SK-N-SH (cell line): ENCODE measurements around the gene CDK3. TPM values are rescaled to one million over a fixed set of nuclear protein-coding genes. Genes with fewer than 3 reads are reported as not detected.

Source experiments
- CTCF ChIA-PET: fragments of 300-600, 350-600 bp; formaldehyde crosslinking; extraction: SDS; loops from one replicate; lab custom pipeline; 2021; lab: Yijun Ruan, JAX
- POLR2A ChIA-PET: fragments of 350-600 bp; sonication (Branson Sonifier 250); formaldehyde crosslinking; extraction: SDS; loops from one replicate; lab custom pipeline; 2020; ENCODE audit warnings: antibody characterized with exemption, inconsistent platforms; lab: Yijun Ruan, JAX
- DNase-seq: peaks from one replicate; pipeline ENCODE4 v3.0.0; 2012
- H2AFZ ChIP-seq: fragments of 200-600 bp; sonication (generic); 2 replicates; pipeline ENCODE4 v1.8.1; 2016; ENCODE audit warnings: antibody characterized with exemption, mild to moderate bottlenecking, low read depth
- H3F3A ChIP-seq: fragments of 200-600 bp; sonication (generic); replicated peaks from 2 replicates; pipeline ENCODE3; 2016; ENCODE audit warnings: antibody characterized with exemption, mild to moderate bottlenecking; ENCODE audit not compliant: insufficient read depth
- H3K27ac ChIP-seq, 2 experiments: fragments of 200-500 bp in 1 of 2; fragments of 200-600 bp in 1 of 2; sonication (Bioruptor generic) in 1 of 2; sonication (generic), shearing (Covaris generic) in 1 of 2; 2 replicates each; pipeline versions ENCODE4 v1.5.1 to v1.6.1; 2014 to 2016; ENCODE audit warnings: low read depth in 2 of 2, inconsistent platforms in 1 of 2, low read length in 1 of 2, mild to moderate bottlenecking in 1 of 2, mixed read lengths in 1 of 2
- H3K27me3 ChIP-seq: fragments of 200-600 bp; sonication (generic), shearing (Covaris generic); 2 replicates; pipeline ENCODE4 v1.6.1; 2016; ENCODE audit warnings: mixed run types; ENCODE audit not compliant: insufficient read depth
- H3K36me3 ChIP-seq, 2 experiments: fragments of 200-500 bp in 1 of 2; fragments of 200-600 bp in 1 of 2; sonication (Bioruptor generic) in 1 of 2; sonication (generic) in 1 of 2; replicated peaks in 1 of 2; 2 replicates each; pipeline versions ENCODE3 to v1.5.1; 2014 to 2016; ENCODE audit warnings: low read length in 1 of 2, mild to moderate bottlenecking in 1 of 2; ENCODE audit not compliant: insufficient read depth in 2 of 2, control insufficient read depth in 1 of 2
- H3K4me1 ChIP-seq, 2 experiments: fragments of 200-500 bp in 1 of 2; fragments of 200-600 bp in 1 of 2; sonication (Bioruptor generic) in 1 of 2; sonication (generic), shearing (Covaris generic) in 1 of 2; 2 replicates each; pipeline versions ENCODE4 v1.5.1 to v1.6.1; 2014 to 2016; ENCODE audit warnings: low read depth in 1 of 2, low read length in 1 of 2, mixed run types in 1 of 2; ENCODE audit not compliant: insufficient read depth in 2 of 2, control insufficient read depth in 1 of 2
- H3K4me2 ChIP-seq: fragments of 200-600 bp; sonication (generic), shearing (Covaris generic); 2 replicates; pipeline ENCODE4 v1.6.1; 2017; ENCODE audit warnings: mixed run types
- H3K4me3 ChIP-seq, 2 experiments: fragments of 200-500 bp in 1 of 2; fragments of 200-600 bp in 1 of 2; sonication (Bioruptor generic) in 1 of 2; sonication (generic), shearing (Covaris generic) in 1 of 2; 2 replicates each; pipeline versions ENCODE4 v1.5.1 to v1.8.1; 2014 to 2016; ENCODE audit warnings: low read depth in 2 of 2, inconsistent platforms in 1 of 2, low read length in 1 of 2, mild to moderate bottlenecking in 1 of 2, mixed read lengths in 1 of 2, moderate library complexity in 1 of 2
- H3K79me2 ChIP-seq: fragments of 200-600 bp; sonication (generic); 2 replicates; pipeline ENCODE4 v1.8.1; 2017; ENCODE audit warnings: mild to moderate bottlenecking; ENCODE audit not compliant: insufficient read depth
- H3K9ac ChIP-seq: fragments of 200-600 bp; sonication (generic); 2 replicates; pipeline ENCODE4 v1.6.1; 2017; ENCODE audit warnings: mixed run types
- H3K9me2 ChIP-seq: fragments of 200-600 bp; sonication (generic); 2 replicates; pipeline ENCODE4 v1.6.1; 2017; ENCODE audit warnings: mixed run types
- H3K9me3 ChIP-seq: fragments of 200-600 bp; sonication (generic); 2 replicates; pipeline ENCODE4 v1.6.1; 2017; ENCODE audit warnings: mixed run types, mild to moderate bottlenecking, moderate library complexity
- H4K20me1 ChIP-seq: fragments of 200-600 bp; sonication (generic); 2 replicates; pipeline ENCODE4 v1.6.1; 2017; ENCODE audit warnings: mild to moderate bottlenecking, mixed run types; ENCODE audit not compliant: insufficient read depth
- CTCF ChIP-seq: fragments of 200-600 bp; sonication (generic); IDR thresholded peaks from 2 replicates; pipeline ENCODE4 v1.6.1; 2017; ENCODE audit warnings: antibody characterized with exemption, mild to moderate bottlenecking, moderate library complexity
- EP300 ChIP-seq, 2 experiments: IDR thresholded peaks; 2 replicates each; pipeline versions ENCODE4 v1.4.0 to v1.6.1; 2012; ENCODE audit warnings: borderline replicate concordance in 1 of 2, low read depth in 1 of 2, low read length in 1 of 2
- FOXJ3 ChIP-seq: sonication (generic); formaldehyde crosslinking; IDR thresholded peaks from 2 replicates; pipeline ENCODE4 v1.5.1; 2020; ENCODE audit warnings: mild to moderate bottlenecking, missing genetic modification reagents
- MAX ChIP-seq: IDR thresholded peaks from 2 replicates; pipeline ENCODE4 v1.4.0; 2012; ENCODE audit warnings: low read depth
- RAD21 ChIP-seq: IDR thresholded peaks from 2 replicates; pipeline ENCODE4 v1.6.1; 2012; ENCODE audit warnings: mild to moderate bottlenecking, low read length
- SMC3 ChIP-seq: IDR thresholded peaks from 2 replicates; pipeline ENCODE4 v1.6.1; 2012; ENCODE audit warnings: low read depth, low read length, improper control_type of control experiment
- TEAD4 ChIP-seq: IDR thresholded peaks from 2 replicates; pipeline ENCODE4 v1.4.0; 2012; ENCODE audit warnings: mild to moderate bottlenecking, borderline replicate concordance; ENCODE audit not compliant: insufficient read depth
- WGBS: methylation state at CpG from one replicate; pipeline ENCODE4 v1.1.6; 2017; ENCODE audit warnings: low lambda C conversion rate; 5-methylcytosine and 5-hydroxymethylcytosine counted together
- polyA plus RNA-seq, 3 experiments: library from polyadenylated mRNA; depleted of rRNA; stranded (reverse); fragments of >200 nt; gene quantifications; 2 replicates each; pipeline ENCODE4 v1.2.3, GENCODE V29; 2012
- TF ChIP-seq, protein P1 (sequence below): fragments of 150-350 bp; IDR thresholded peaks from 2 replicates; pipeline ENCODE4 v1.6.1; 2017; ENCODE audit warnings: antibody characterized with exemption, low read length, low read depth, borderline replicate concordance
- TF ChIP-seq, protein P2 (sequence below): fragments of 150-350 bp; IDR thresholded peaks from 2 replicates; pipeline ENCODE4 v1.6.1; 2016; ENCODE audit warnings: mild to moderate bottlenecking, low read depth, low read length

Gene CDK3
- polyA plus RNA-seq, 1 of the 3 experiments (the other 2 are of a cell fraction) = 14.6 TPM

GRCh38 chr17:75996665-75997590 lies 3.7 kb upstream of the CDK3 start:
- no peaks in the 10 kb centered on the region for H3F3A ChIP-seq
- TF ChIP-seq TEAD4 = no peak
- H3K27ac ChIP-seq = peak overlapping the region in 1 of 2 experiments; percentile 23; a peak in 1 of 4 replicates
- no peaks in the 10 kb centered on the region for H3K9me2 ChIP-seq
- 71% methylated on average over 18 of the region's 18 CpGs for WGBS
- H4K20me1 ChIP-seq = no peaks in the 10 kb centered on the region
- H3K27me3 ChIP-seq = no peaks in the 10 kb centered on the region
- no peak overlapping the region for H3K4me2 ChIP-seq
- H2AFZ ChIP-seq = peak overlapping the region; percentile 70
- no peaks in the 10 kb centered on the region for H3K79me2 ChIP-seq
- H3K9me3 ChIP-seq = no peaks in the 10 kb centered on the region
- H3K36me3 ChIP-seq = peaks cover 0 to 3% of the 10 kb centered on the region in 2 experiments
- CTCF ChIA-PET = interaction anchor here (1.2 to 10.2 kb wide), 8 partner anchors 8 to 302 kb away, joined by 3 to 231 read pairs (median 5); partner anchors contain the start of genes MRPL38 and UNC13D
- no peak overlapping the region for H3K9ac ChIP-seq
- DNase-seq = no peak
- POLR2A ChIA-PET = no interaction called here
- no peak overlapping the region for H3K4me3 ChIP-seq
- H3K4me1 ChIP-seq = 0 out of 4 replicates have a peak, but pooled peaks cover 0 to 7% of the 10 kb centered on the region in 2 experiments

GRCh38 chr17:75998327-75998795 lies 2.3 kb upstream of the CDK3 start:
- no peaks in the 10 kb centered on the region for H4K20me1 ChIP-seq
- H2AFZ ChIP-seq = no peak overlapping the region
- no peaks in the 10 kb centered on the region for H3K9me2 ChIP-seq
- H3K36me3 ChIP-seq = no peaks in the 10 kb centered on the region
- TF ChIP-seq, protein P1, sequence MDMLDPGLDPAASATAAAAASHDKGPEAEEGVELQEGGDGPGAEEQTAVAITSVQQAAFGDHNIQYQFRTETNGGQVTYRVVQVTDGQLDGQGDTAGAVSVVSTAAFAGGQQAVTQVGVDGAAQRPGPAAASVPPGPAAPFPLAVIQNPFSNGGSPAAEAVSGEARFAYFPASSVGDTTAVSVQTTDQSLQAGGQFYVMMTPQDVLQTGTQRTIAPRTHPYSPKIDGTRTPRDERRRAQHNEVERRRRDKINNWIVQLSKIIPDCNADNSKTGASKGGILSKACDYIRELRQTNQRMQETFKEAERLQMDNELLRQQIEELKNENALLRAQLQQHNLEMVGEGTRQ = no peak
- TF ChIP-seq, all 33 proteins: peak for 0
- POLR2A ChIA-PET = interaction anchor here (0.6 kb wide), 1 partner anchor 84 kb away, joined by 3 read pairs; no protein-coding TSS in a partner anchor
- Histone ChIP-seq H3K27ac (no peak overlapping the region), H3K9ac (no peak overlapping the region), H3K4me1 (0 out of 4 replicates have a peak, but pooled peaks cover 0 to 7% of the 10 kb centered on the region in 2 experiments), H3K4me3 (no peak overlapping the region), H3K79me2 (no peaks in the 10 kb centered on the region), H3K4me2 (no peak overlapping the region), H3K27me3 (no peaks in the 10 kb centered on the region), H3K9me3 (no peaks in the 10 kb centered on the region), H3F3A (peaks cover 7% of the 10 kb centered on the region)
- no peak for DNase-seq
- CTCF ChIA-PET = interaction anchor here (0.6 to 10.2 kb wide), 8 partner anchors 8 to 147 kb away, joined by 3 to 231 read pairs (median 14); partner anchors contain the start of gene MRPL38
- WGBS = 90% methylated on average over 9 of the region's 9 CpGs

- Histone ChIP-seq H3K9me2 (no peaks in the 10 kb centered on the region), H3F3A (peaks cover 19% of the 10 kb centered on the region), H3K9me3 (no peaks in the 10 kb centered on the region), H3K4me2 (no peak overlapping the region), H3K79me2 (no peaks in the 10 kb centered on the region), H2AFZ (no peak overlapping the region), H3K27me3 (no peaks in the 10 kb centered on the region), H3K27ac (no peak overlapping the region; a peak in 1 of 4 replicates), H3K36me3 (no peaks in the 10 kb centered on the region), H3K4me1 (peaks cover 0 to 13% of the 10 kb centered on the region in 2 experiments; a peak in 2 of 4 replicates), H3K9ac (no peak overlapping the region), H3K4me3 (no peak overlapping the region; a peak in 1 of 4 replicates), H4K20me1 (no peaks in the 10 kb centered on the region)
- TF ChIP-seq RAD21 (peak; percentile 72), MAX (peak; percentile 42; the same call in 1 of the 2 replicates), TEAD4 (no peak), SMC3 (peak; percentile 33), FOXJ3 (CRISPR knock-in tag) (no peak), CTCF (peak; percentile 94), EP300 (IDR thresholded peaks at IDR 0.05; ENCODE audit: borderline replicate concordance in 1 of 2, low read depth in 1 of 2, low read length in 1 of 2) (peak in 1 of 2 experiments; percentile 31; a peak in 1 of 4 replicates)
- TF ChIP-seq, protein P2, sequence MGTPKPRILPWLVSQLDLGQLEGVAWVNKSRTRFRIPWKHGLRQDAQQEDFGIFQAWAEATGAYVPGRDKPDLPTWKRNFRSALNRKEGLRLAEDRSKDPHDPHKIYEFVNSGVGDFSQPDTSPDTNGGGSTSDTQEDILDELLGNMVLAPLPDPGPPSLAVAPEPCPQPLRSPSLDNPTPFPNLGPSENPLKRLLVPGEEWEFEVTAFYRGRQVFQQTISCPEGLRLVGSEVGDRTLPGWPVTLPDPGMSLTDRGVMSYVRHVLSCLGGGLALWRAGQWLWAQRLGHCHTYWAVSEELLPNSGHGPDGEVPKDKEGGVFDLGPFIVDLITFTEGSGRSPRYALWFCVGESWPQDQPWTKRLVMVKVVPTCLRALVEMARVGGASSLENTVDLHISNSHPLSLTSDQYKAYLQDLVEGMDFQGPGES = no peak
- 66% methylated on average over 23 of the region's 31 CpGs for WGBS
- CTCF ChIA-PET = interaction anchor here (0.6 to 10.2 kb wide), 55 partner anchors 10 to 385 kb away, joined by 3 to 231 read pairs (median 4); partner anchors contain the start of genes ACOX1, EXOC7, FBF1 and MRPL38
- peak; percentile 98 for DNase-seq
- POLR2A ChIA-PET = no interaction called here
Observed at GRCh38 chr17:76000016-76000754, 470 bp upstream of the CDK3 start.
